ENCODE measurements around the gene KANK2. TPM values are rescaled to one million over a fixed set of nuclear protein-coding genes. Genes with fewer than 3 reads are reported as not detected.

KANK2 gene
- total RNA-seq, 1 experiment from 2014 or later = 472 TPM

DNA sequence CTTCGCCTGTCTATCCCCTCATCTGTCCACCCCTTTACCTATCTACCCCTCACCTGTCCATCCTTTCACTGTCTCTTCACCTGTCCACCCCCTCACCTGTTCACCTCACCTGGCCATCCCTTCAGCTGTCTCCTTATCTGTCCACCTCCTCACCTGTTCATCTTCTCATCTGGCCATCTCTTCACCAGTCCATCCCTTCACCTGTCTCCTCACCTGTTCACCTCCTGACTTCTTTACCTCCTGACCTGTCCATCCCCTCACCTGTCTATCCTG is 13.2 kb upstream of the KANK2 start:
- no peaks in the 10 kb centered on the region for H3K9me3 ChIP-seq (replicated peaks)
- H3K36me3 ChIP-seq = no peaks in the 10 kb centered on the region
- H3K4me1 ChIP-seq (replicated peaks) = no peaks in the 10 kb centered on the region
- H3K27me3 ChIP-seq (replicated peaks) = no peaks in the 10 kb centered on the region
- no peak overlapping the region for H3K4me3 ChIP-seq
- H3K27ac ChIP-seq = no peak overlapping the region
- no peak for DNase-seq (ENCODE audit: low read depth in 1 of 2, low spot score in 2 of 2)

DNA sequence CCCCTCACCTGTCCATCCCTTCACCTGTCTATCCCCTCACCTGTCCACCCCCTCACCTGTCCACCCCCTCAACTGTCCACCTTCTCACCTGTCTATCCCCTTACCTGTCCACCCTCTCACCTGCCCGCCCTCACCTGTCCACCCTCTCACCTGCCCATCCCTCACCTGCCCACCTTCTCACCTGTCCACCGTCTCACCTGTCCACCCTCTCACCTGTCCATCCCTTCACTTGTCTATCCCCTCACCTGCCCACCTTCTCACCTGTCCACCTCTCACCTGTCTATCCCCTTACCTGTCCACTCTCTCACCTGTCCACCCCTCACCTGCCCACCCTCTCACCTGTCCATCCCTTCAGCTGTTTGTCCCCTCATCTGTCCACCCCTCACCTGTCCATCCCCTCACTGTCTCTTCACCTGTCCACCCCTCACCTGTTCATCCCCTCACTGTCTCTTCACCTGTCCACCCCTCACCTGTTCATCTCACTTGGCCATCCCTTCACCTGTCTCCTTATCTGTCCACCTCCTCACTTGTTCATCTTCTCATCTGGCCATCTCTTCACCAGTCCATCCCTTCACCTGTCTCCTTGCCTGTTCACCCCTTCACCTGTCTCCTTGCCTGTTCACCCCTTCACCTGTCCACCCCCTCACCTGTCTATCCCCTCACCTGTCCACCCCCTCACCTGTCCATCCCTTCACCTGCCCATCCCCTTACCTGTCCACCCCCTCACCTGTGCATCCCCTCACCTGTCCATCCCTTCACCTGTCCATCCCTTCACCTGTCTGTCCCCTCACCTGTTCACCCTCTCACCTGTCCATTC is 12.7 kb upstream of the KANK2 start:
- Histone ChIP-seq H3K27me3 (replicated peaks) (no peaks in the 10 kb centered on the region), H3K4me3 (no peak overlapping the region), H3K9me3 (replicated peaks) (no peaks in the 10 kb centered on the region), H3K4me1 (replicated peaks) (no peaks in the 10 kb centered on the region), H3K36me3 (no peaks in the 10 kb centered on the region), H3K27ac (no peak overlapping the region)
- no peak for DNase-seq (ENCODE audit: low read depth in 1 of 2, low spot score in 2 of 2)

- Histone ChIP-seq H3K27ac (no peak overlapping the region), H3K36me3 (no peaks in the 10 kb centered on the region), H3K4me1 (replicated peaks) (peaks cover 6% of the 10 kb centered on the region; the same call in 1 of the 2 replicates), H3K27me3 (replicated peaks) (no peaks in the 10 kb centered on the region), H3K9me3 (replicated peaks) (no peaks in the 10 kb centered on the region), H3K4me3 (no peak overlapping the region)
- DNase-seq (ENCODE audit: low read depth in 1 of 2, low spot score in 2 of 2) = peak in 1 of 2 experiments; percentile 29
These were observed 11.5 kb upstream of the KANK2 start for GRCh38 chr19:11208561-11209471.

- H3K36me3 ChIP-seq = 0 out of 2 replicates have a peak, but pooled peaks cover 2% of the 10 kb centered on the region
- H3K27ac ChIP-seq = no peak overlapping the region
- no peak for DNase-seq (ENCODE audit: low read depth in 1 of 2, low spot score in 2 of 2)
- peaks cover 24% of the 10 kb centered on the region for H3K4me1 ChIP-seq (replicated peaks)
- no peaks in the 10 kb centered on the region for H3K9me3 ChIP-seq (replicated peaks)
- no peak overlapping the region for H3K4me3 ChIP-seq
- H3K27me3 ChIP-seq (replicated peaks) = no peaks in the 10 kb centered on the region
These were observed 8.7 kb upstream of the KANK2 start for GRCh38 chr19:11205939-11206570.

GRCh38 chr19:11204943-11205349 is 7.6 kb upstream of the KANK2 start:
- no peak overlapping the region for H3K4me3 ChIP-seq
- 0 out of 2 replicates have a peak, but pooled peaks cover 2% of the 10 kb centered on the region for H3K36me3 ChIP-seq
- H3K27ac ChIP-seq = no peak overlapping the region
- H3K27me3 ChIP-seq (replicated peaks) = no peaks in the 10 kb centered on the region
- peaks cover 24% of the 10 kb centered on the region for H3K4me1 ChIP-seq (replicated peaks)
- no peaks in the 10 kb centered on the region for H3K9me3 ChIP-seq (replicated peaks)
- DNase-seq (ENCODE audit: low read depth in 1 of 2, low spot score in 2 of 2) = no peak

GRCh38 chr19:11204076-11204602 is 6.8 kb upstream of the KANK2 start:
- Histone ChIP-seq H3K36me3 (0 out of 2 replicates have a peak, but pooled peaks cover 5% of the 10 kb centered on the region), H3K4me3 (no peak overlapping the region), H3K27ac (no peak overlapping the region), H3K9me3 (replicated peaks) (no peaks in the 10 kb centered on the region), H3K4me1 (replicated peaks) (peaks cover 27% of the 10 kb centered on the region), H3K27me3 (replicated peaks) (no peaks in the 10 kb centered on the region)
- DNase-seq (ENCODE audit: low read depth in 1 of 2, low spot score in 2 of 2) = no peak

- Histone ChIP-seq H3K9me3 (replicated peaks) (no peaks in the 10 kb centered on the region), H3K27me3 (replicated peaks) (no peaks in the 10 kb centered on the region), H3K4me1 (replicated peaks) (peaks cover 34% of the 10 kb centered on the region), H3K4me3 (no peak overlapping the region), H3K36me3 (0 out of 2 replicates have a peak, but pooled peaks cover 5% of the 10 kb centered on the region), H3K27ac (peak overlapping the region; percentile 90)
- DNase-seq (ENCODE audit: low read depth in 1 of 2, low spot score in 2 of 2) = peak; percentile 93 to 97
These were observed 6.1 kb upstream of the KANK2 start for GRCh38 chr19:11203194-11204075.

GRCh38 chr19:11202488-11203193 is 5.3 kb upstream of the KANK2 start:
- peaks cover 42% of the 10 kb centered on the region for H3K4me1 ChIP-seq (replicated peaks)
- no peak overlapping the region for H3K4me3 ChIP-seq
- H3K27me3 ChIP-seq (replicated peaks) = no peaks in the 10 kb centered on the region
- no peaks in the 10 kb centered on the region for H3K9me3 ChIP-seq (replicated peaks)
- peak overlapping the region; percentile 90 for H3K27ac ChIP-seq
- 0 out of 2 replicates have a peak, but pooled peaks cover 5% of the 10 kb centered on the region for H3K36me3 ChIP-seq
- DNase-seq (ENCODE audit: low read depth in 1 of 2, low spot score in 2 of 2) = no peak

GRCh38 chr19:11201791-11202190 is 4.4 kb upstream of the KANK2 start:
- Histone ChIP-seq H3K27me3 (replicated peaks) (no peaks in the 10 kb centered on the region), H3K36me3 (peaks cover 10% of the 10 kb centered on the region), H3K4me3 (no peak overlapping the region), H3K4me1 (replicated peaks) (peaks cover 43% of the 10 kb centered on the region), H3K27ac (peak overlapping the region; percentile 90; the same call in 1 of the 2 replicates), H3K9me3 (replicated peaks) (no peaks in the 10 kb centered on the region)
- DNase-seq (ENCODE audit: low read depth in 1 of 2, low spot score in 2 of 2) = no peak

GRCh38 chr19:11200931-11201330 is 3.6 kb upstream of the KANK2 start:
- Histone ChIP-seq H3K36me3 (peaks cover 19% of the 10 kb centered on the region), H3K27me3 (replicated peaks) (no peaks in the 10 kb centered on the region), H3K27ac (no peak overlapping the region), H3K9me3 (replicated peaks) (no peaks in the 10 kb centered on the region), H3K4me1 (replicated peaks) (peaks cover 43% of the 10 kb centered on the region), H3K4me3 (no peak overlapping the region)
- DNase-seq (ENCODE audit: low read depth in 1 of 2, low spot score in 2 of 2) = no peak

DNA sequence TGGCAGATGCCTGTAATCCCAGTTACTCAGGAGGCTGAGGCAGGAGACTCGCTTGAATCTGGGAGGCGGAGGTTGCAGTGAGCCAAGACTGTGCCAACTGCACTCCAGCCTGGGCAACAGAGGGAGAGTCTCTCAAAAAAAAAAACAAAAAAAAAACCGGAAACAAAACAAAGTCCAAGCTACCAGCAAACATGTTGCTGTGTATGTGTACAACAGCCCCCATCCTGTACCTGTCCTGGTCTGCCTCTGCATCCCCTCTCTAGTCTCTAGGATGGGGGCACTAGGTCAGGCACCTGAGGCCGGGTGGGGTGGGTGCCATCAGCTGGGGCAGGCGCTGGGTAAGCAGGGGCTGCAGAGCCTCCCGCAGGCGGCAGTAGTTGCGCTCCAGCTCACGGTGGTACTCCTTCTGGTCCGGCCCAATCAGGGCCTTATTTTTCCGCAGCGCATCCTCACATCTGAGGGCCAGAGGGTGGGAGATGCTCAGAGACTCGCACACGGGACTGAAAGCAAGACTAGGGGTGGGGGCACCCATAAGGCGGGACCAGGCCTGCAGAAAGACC is 2.8 kb upstream of the KANK2 start:
- no peaks in the 10 kb centered on the region for H3K27me3 ChIP-seq (replicated peaks)
- no peak overlapping the region for H3K27ac ChIP-seq
- no peak overlapping the region for H3K4me3 ChIP-seq
- DNase-seq (ENCODE audit: low read depth in 1 of 2, low spot score in 2 of 2) = no peak
- no peaks in the 10 kb centered on the region for H3K9me3 ChIP-seq (replicated peaks)
- peaks cover 49% of the 10 kb centered on the region for H3K4me1 ChIP-seq (replicated peaks)
- H3K36me3 ChIP-seq = peaks cover 25% of the 10 kb centered on the region

DNA sequence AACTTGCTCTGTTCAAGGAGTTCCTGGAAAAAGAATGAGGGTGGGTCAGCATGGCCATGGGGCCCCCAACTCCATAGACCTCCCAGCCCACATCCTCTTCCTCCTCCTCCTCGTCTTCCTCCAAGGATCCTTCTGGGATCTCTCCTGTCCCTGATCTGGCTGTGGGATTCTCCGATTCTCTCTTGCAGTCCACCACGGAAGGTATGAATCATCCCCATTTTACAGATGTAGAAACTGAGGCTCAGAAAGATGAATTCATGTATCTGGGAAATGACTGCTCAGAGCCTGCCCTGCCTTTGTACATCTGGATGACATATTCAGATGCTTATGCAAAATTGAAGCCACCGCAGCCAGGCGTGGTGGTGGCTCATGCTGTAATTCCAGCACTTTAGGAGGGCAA is 2.2 kb upstream of the KANK2 start:
- Histone ChIP-seq H3K4me3 (no peak overlapping the region), H3K9me3 (replicated peaks) (no peaks in the 10 kb centered on the region), H3K27ac (no peak overlapping the region), H3K27me3 (replicated peaks) (no peaks in the 10 kb centered on the region), H3K36me3 (peaks cover 31% of the 10 kb centered on the region), H3K4me1 (replicated peaks) (peaks cover 55% of the 10 kb centered on the region)
- DNase-seq (ENCODE audit: low read depth in 1 of 2, low spot score in 2 of 2) = no peak
